Endometrial microvascular endothelial cells (primary cell): ENCODE measurements around the gene ACSF3. TPM values are rescaled to one million over a fixed set of nuclear protein-coding genes. Genes with fewer than 3 reads are reported as not detected.
"Not testable (repeated sequence)": the region's sequence is repeated elsewhere in the genome, so short reads cannot be mapped to it uniquely, and the experiment has no call there.

Experiments used
- in situ Hi-C: cut with HindIII; loops from 2 replicates; pipeline ENCODE4 v1.10.0; 2017; ENCODE audit warnings: low sequenced_read_pairs, low pct_unique_long_range_greater_than_20kb; ENCODE audit errors: inconsistent ontology term
- total RNA-seq: library from RNA; depleted of rRNA; stranded (reverse); fragments of >200 nt; gene quantifications from one replicate; pipeline ENCODE4 v1.2.3, GENCODE V29; 2015; ENCODE audit errors: inconsistent ontology term

ACSF3 gene
- total RNA-seq, 1 donor from 2014 or later = 29.0 TPM

DNA sequence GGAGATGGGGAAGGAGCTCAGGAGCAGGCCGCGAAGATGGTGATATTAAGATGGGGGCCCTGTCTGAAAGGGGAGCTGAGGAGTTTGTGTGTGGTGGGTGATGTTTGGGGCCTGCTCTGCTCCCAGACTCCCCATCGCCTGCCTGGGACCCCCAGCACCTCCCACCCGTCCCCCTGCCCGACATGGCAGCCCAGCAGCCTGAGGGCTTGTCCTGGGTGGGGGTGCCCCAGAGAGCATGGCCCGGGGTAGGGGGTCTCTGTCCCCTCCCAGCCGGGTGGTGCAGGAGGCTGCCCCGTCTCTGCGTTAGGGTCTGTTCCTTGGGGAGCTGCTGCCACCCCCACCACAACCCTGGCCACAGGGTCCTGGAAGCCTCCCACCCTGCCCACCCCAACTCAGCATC is 83.1 kb downstream of the ACSF3 start:
- in situ Hi-C loops = no loop called here

- in situ Hi-C loops = no loop called here
These were observed 83.8 kb downstream of the ACSF3 start for GRCh38 chr16:89177501-89177900.

GRCh38 chr16:89178453-89179147 is 84.9 kb downstream of the ACSF3 start:
- in situ Hi-C loops = no loop called here

GRCh38 chr16:89179148-89179484 is 85.5 kb downstream of the ACSF3 start:
- in situ Hi-C loops = no loop called here

- in situ Hi-C loops = no loop called here
These were observed 86.1 kb downstream of the ACSF3 start for GRCh38 chr16:89179656-89180315.

- in situ Hi-C loops = no loop called here
These were observed 89.8 kb downstream of the ACSF3 start for GRCh38 chr16:89183463-89183862.

GRCh38 chr16:89183975-89184676 is 90.5 kb downstream of the ACSF3 start:
- in situ Hi-C loops = no loop called here

DNA sequence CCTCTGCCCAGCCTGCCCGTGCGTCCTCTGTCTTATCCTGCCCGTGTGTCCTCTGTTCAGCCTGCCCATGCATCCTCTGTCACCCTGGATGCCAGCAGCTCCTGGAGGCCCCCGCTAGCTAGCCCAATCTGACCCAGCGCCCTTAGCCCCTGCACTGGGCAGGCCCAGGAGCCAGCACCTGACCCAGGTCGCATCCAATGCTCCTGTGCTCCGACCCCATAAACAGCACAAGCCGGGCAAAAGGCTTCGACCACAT is 91.0 kb downstream of the ACSF3 start:
- in situ Hi-C loops = no loop called here

GRCh38 chr16:89184933-89185794 is 91.5 kb downstream of the ACSF3 start:
- in situ Hi-C loops = no loop called here

DNA sequence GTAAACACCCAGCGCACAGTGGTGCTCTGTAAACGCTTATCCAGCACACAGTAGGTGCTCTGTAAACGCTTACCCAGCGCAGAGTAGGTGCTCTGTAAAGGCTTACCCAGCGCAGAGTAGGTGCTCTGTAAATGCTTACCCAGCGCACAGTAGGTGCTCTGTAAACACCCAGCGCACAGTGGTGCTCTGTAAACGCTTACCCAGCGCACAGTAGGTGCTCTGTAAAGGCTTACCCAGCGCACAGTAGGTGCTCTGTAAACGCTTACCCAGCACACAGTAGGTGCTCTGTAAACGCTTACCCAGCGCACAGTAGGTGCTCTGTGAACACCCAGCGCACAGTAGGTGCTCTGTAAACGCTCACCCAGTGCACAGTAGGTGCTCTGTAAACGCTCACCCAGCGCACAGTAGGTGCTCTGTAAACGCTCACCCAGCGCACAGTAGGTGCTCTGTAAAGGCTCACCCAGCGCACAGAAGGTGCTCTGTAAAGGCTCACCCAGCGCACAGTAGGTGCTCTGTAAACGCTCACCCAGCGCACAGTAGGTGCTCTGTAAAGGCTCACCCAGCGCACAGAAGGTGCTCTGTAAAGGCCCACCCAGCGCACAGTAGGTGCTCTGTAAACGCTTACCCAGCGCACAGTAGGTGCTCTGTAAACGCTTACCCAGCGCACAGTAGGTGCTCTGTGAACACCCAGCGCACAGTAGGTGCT is 92.4 kb downstream of the ACSF3 start:
- in situ Hi-C loops = not testable (repeated sequence)

GRCh38 chr16:89186593-89187031 is 93.0 kb downstream of the ACSF3 start:
- in situ Hi-C loops = not testable (repeated sequence)

GRCh38 chr16:89187032-89187769 is 93.5 kb downstream of the ACSF3 start:
- in situ Hi-C loops = no loop called here

DNA sequence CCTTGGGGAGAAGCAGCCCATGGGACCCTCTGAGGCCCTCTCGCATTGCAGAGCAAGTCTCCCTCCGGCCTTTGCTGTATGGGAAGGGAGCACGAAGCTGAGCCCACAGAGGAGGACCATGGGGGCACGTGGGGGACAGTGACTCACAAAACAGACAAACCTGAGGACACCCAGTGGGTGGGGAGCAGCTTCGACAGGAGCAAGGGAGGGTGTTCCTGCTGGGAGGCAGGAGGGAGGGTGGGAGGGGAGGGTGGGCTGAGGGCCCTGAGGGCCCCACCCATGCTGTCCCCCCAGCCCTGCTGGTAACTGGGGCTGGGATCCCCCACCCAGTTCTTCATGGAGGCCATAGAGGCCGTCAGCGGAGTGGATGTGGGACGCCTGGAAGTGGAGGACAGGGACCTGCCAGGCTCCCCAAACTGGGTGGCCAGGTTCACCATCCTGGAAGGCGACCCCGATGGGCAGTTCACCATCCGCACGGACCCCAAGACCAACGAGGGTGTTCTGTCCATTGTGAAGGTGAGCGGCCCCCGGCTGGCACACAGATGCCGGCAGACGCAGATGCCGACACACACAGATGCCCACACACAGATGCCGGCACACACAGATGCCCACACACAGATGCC is 94.2 kb downstream of the ACSF3 start:
- in situ Hi-C loops = no loop called here

GRCh38 chr16:89188471-89189357 is 95.1 kb downstream of the ACSF3 start:
- in situ Hi-C loops = not testable (repeated sequence)

DNA sequence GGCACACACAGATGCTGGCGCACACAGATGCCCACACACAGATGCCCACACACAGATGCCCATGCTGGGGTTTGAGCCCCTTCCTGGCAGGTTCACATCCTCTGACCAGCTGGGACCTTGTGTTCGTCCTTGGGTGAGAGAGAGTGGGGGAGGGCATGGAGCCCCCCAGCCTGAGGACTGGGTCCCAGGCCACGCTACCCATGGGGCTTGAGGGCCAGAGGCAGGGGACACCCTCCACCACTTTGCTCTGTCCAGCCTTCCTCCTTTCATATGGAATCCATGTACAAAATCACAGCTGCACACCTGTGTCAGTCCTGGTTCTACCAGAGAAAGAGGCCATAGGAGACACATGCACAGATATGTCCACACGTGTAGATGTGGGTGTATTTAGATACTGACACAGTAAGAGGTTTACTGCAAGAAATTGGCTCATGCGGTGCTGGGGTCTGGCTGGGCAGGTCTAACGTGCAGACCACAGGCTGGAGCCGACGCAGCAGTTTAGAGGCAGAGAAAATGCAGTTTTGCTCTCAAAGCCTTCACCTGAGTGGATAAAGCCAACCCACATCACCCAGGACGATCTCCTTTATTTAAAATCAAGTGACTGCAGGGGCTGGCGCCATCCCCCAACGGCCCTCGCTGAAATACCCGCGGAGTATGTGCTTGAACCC is 95.8 kb downstream of the ACSF3 start:
- in situ Hi-C loops = no loop called here

DNA sequence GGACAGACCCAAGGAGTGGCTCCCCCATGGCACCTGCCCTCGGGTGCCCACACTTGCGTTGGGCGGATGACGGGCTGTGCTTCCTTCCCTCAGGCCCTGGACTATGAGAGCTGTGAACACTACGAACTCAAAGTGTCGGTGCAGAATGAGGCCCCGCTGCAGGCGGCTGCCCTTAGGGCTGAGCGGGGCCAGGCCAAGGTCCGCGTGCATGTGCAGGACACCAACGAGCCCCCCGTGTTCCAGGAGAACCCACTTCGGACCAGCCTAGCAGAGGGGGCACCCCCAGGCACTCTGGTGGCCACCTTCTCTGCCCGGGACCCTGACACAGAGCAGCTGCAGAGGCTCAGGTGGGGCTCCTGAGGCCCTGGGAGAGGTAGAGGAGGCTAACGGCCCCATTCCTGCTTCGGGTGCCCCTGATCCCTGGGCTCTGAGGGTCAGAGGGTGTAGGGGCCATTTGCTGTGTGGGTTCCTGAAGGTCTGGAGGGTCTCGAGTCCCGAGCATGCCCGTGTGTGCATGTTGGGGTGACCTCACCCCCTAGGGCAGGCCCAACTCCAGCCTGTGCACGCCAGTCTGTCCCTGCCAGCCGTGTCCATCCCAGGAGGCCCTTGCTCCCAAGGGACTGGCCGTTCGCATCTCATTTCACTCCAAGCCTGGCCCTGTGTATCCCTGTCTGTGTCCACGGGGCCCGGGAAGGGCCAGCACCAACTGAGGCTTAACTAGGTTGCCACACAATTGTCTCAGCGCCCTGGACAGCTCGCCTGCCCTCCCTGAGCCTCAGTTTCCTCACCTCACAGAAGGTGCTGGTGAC is 96.7 kb downstream of the ACSF3 start:
- in situ Hi-C loops = no loop called here
